Stimulated activated memory B cell treated with anti-CD40 and anti-IgM and Interleukin-4, amounts not matched to agents 10 μg/mL and 1 μg/mL and 100 μg/mL, for 72 hours (primary cell): ENCODE data around the gene CCNK.

Experiments used
- ATAC-seq: fragments of 150-1000 bp; cut with Tn5 transposase; 2 replicates; pipeline ENCODE4 v1.10.0; 2021
- H3K27ac Mint-ChIP-seq: one replicate; pipeline ENCODE4 v1.8.0; 2022; ENCODE audit warnings: mild to moderate bottlenecking, mixed read lengths
- H3K27me3 Mint-ChIP-seq: one replicate; pipeline ENCODE4 v1.8.0; 2022; ENCODE audit warnings: mixed read lengths
- H3K36me3 Mint-ChIP-seq: one replicate; pipeline ENCODE4 v1.8.0; 2022; ENCODE audit warnings: mixed read lengths
- H3K4me1 Mint-ChIP-seq: one replicate; pipeline ENCODE4 v1.8.0; 2022; ENCODE audit warnings: mixed read lengths
- H3K4me3 Mint-ChIP-seq: one replicate; pipeline ENCODE4 v1.8.0; 2022; ENCODE audit warnings: mild to moderate bottlenecking, moderate library complexity, mixed read lengths
- H3K9me3 Mint-ChIP-seq: one replicate; pipeline ENCODE4 v1.8.0; 2022; ENCODE audit warnings: mixed read lengths

CCNK gene

DNA sequence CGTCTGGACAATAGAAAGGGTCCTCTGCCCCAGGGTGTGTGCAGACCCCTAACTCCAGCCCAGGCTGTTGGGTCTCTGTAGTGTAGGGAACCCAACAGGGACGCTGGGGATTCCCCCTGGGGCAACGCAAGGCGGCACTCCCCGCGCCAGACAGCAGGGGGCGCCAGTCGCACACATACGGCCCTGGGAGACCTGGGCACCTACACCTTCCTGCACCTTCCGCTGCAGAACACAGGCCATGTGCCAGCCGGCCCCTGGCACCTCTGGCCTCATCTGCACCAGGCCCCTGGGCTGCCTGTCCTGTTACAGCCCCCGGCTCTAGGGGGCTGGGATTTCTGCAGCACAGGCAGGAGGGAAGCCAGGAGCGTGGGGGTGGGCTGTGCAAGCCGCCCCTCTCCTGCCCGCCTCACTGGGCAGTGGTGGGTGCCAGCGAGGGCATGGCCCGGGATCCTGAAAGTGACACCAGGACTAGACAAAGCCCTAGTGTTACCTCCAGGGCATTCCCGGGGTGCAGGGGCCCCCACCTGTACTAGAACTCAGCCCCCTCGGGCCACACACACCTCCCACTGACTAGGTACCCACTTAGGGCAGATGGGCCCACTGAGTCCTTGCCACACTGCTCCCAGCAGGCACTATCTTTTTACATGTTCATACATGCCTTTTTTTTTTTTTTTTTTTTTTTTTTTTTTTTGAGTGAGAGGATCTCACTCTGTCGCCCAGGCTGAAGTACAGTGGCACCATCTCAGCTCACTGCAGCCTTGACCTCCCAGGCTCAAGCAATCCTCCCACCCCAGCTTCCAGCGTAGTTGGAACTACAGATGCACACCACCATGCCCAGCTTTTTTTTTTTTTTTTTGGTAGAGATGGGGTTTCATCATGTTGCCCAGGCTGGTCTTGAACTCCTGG is 37.5 kb downstream of the CCNK start:
- Mint-ChIP-seq H3K9me3 (no peaks in the 10 kb centered on the region), H3K27ac (no peak overlapping the region), H3K4me3 (no peak overlapping the region), H3K36me3 (no peaks in the 10 kb centered on the region), H3K27me3 (no peaks in the 10 kb centered on the region), H3K4me1 (peaks cover 8% of the 10 kb centered on the region)
- ATAC-seq, result peak; percentile 72

GRCh38 chr14:99519347-99519881 is 38.2 kb downstream of the CCNK start:
- H3K4me1 Mint-ChIP-seq, result peaks cover under 1% of the 10 kb centered on the region
- H3K27ac Mint-ChIP-seq, result no peak overlapping the region
- H3K27me3 Mint-ChIP-seq, result no peaks in the 10 kb centered on the region
- ATAC-seq, result no peak
- H3K4me3 Mint-ChIP-seq, result no peak overlapping the region
- no peaks in the 10 kb centered on the region for H3K9me3 Mint-ChIP-seq
- no peaks in the 10 kb centered on the region for H3K36me3 Mint-ChIP-seq

DNA sequence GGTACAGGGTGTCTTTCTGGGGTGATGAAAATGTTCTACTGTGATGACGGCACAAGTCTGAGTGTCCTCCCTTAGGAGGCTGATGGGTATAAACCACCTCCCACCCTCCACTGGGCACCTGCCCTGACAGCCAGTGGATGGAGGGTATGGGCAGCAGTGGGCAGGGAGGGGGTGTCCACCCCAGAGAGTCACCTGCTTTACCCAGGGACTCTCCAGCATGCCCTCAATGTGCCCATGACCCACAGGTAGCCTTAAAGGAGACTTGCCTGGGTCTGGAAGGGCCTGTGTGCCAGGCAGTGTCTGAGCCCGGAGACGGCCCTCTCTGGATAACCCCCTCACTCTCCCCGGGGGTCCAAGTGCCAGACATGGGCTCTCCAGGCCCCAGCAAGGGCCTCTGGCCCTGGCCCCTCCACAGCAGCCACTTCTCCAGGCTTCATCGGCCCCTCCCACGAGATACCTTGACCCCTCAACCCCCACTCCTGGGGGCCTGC is 38.8 kb downstream of the CCNK start:
- peaks cover 2% of the 10 kb centered on the region for H3K4me1 Mint-ChIP-seq
- no peaks in the 10 kb centered on the region for H3K36me3 Mint-ChIP-seq
- H3K9me3 Mint-ChIP-seq, result no peaks in the 10 kb centered on the region
- ATAC-seq, result no peak
- no peaks in the 10 kb centered on the region for H3K27me3 Mint-ChIP-seq
- no peak overlapping the region for H3K4me3 Mint-ChIP-seq
- no peak overlapping the region for H3K27ac Mint-ChIP-seq

- ATAC-seq, result no peak
- Mint-ChIP-seq H3K4me3 (no peak overlapping the region), H3K27ac (no peak overlapping the region), H3K27me3 (no peaks in the 10 kb centered on the region), H3K36me3 (no peaks in the 10 kb centered on the region), H3K9me3 (no peaks in the 10 kb centered on the region), H3K4me1 (peaks cover 7% of the 10 kb centered on the region)
Observed at GRCh38 chr14:99520571-99521081, 39.4 kb downstream of the CCNK start.

GRCh38 chr14:99521176-99522024 is 40.2 kb downstream of the CCNK start:
- peaks cover 7% of the 10 kb centered on the region for H3K4me1 Mint-ChIP-seq
- H3K4me3 Mint-ChIP-seq, result no peak overlapping the region
- ATAC-seq, result no peak
- H3K27me3 Mint-ChIP-seq, result no peaks in the 10 kb centered on the region
- H3K27ac Mint-ChIP-seq, result no peak overlapping the region
- no peaks in the 10 kb centered on the region for H3K9me3 Mint-ChIP-seq
- no peaks in the 10 kb centered on the region for H3K36me3 Mint-ChIP-seq

- no peak for ATAC-seq
- Mint-ChIP-seq H3K27ac (no peak overlapping the region), H3K27me3 (no peaks in the 10 kb centered on the region), H3K36me3 (no peaks in the 10 kb centered on the region), H3K4me3 (no peak overlapping the region), H3K9me3 (no peaks in the 10 kb centered on the region), H3K4me1 (peaks cover 7% of the 10 kb centered on the region)
Observed at GRCh38 chr14:99522025-99522401, 40.8 kb downstream of the CCNK start.

DNA sequence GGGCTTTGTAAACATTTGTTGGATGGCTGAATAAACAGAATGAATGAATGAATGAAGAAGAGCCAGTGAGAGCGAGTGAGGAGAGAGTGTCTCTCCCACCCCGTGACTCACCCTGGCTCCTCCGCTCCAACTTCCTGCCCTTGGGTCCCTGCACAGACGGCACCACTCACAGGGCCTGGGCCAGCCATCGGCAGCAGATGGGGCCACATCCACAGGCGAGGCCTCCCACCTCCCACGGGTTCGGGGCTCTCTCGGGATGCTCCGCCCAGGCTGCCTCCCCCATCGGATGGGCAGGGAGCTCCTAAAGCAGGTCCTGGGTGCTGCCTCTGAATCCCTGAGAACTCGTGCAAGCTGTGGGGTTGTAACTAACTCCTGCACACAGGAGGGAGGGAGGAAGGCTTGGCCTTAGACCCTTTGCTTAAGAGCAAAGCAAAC is 41.3 kb downstream of the CCNK start:
- Mint-ChIP-seq H3K36me3 (no peaks in the 10 kb centered on the region), H3K27me3 (no peaks in the 10 kb centered on the region), H3K4me1 (peaks cover 7% of the 10 kb centered on the region), H3K4me3 (no peak overlapping the region), H3K9me3 (no peaks in the 10 kb centered on the region), H3K27ac (no peak overlapping the region)
- ATAC-seq, result no peak

GRCh38 chr14:99522934-99523703 is 41.9 kb downstream of the CCNK start:
- H3K4me1 Mint-ChIP-seq, result peaks cover 7% of the 10 kb centered on the region
- no peaks in the 10 kb centered on the region for H3K27me3 Mint-ChIP-seq
- H3K4me3 Mint-ChIP-seq, result no peak overlapping the region
- no peak for ATAC-seq
- no peaks in the 10 kb centered on the region for H3K36me3 Mint-ChIP-seq
- no peak overlapping the region for H3K27ac Mint-ChIP-seq
- H3K9me3 Mint-ChIP-seq, result no peaks in the 10 kb centered on the region

- H3K9me3 Mint-ChIP-seq, result no peaks in the 10 kb centered on the region
- no peak for ATAC-seq
- H3K27me3 Mint-ChIP-seq, result no peaks in the 10 kb centered on the region
- no peaks in the 10 kb centered on the region for H3K36me3 Mint-ChIP-seq
- peaks cover 7% of the 10 kb centered on the region for H3K4me1 Mint-ChIP-seq
- no peak overlapping the region for H3K4me3 Mint-ChIP-seq
- no peak overlapping the region for H3K27ac Mint-ChIP-seq
Observed at GRCh38 chr14:99523704-99524055, 42.5 kb downstream of the CCNK start.

DNA sequence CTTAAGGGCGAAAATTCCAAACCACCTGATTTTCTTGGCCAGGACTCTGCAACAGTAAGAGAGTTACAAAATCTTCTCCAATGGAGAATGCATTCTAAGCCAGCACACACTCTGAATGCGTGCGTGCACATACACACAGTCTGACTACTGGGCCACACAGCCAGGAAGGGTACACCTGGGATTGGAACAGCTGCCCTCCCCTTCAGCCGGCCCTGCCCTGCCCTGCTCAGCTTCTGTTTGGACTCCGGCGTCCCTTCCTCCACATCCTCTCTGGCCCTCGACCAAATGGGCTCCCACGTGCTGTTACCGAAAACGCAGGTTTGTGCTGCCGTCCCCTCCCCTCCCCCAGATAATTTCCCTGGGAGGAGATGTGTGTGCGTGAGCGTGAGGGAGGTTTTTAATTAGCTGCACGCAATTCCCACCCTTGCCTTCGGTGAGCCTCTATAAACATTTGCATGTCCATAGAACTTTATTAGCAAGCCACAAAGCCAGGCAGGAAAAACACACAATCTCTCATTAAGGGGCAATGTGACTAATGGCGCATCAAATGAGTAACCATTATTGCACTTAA is 43.0 kb downstream of the CCNK start:
- ATAC-seq, result no peak
- Mint-ChIP-seq H3K36me3 (no peaks in the 10 kb centered on the region), H3K4me1 (peaks cover 7% of the 10 kb centered on the region), H3K27ac (no peak overlapping the region), H3K4me3 (no peak overlapping the region), H3K9me3 (no peaks in the 10 kb centered on the region), H3K27me3 (no peaks in the 10 kb centered on the region)

GRCh38 chr14:99524804-99525698 is 43.8 kb downstream of the CCNK start:
- no peak for ATAC-seq
- no peak overlapping the region for H3K4me3 Mint-ChIP-seq
- H3K9me3 Mint-ChIP-seq, result no peaks in the 10 kb centered on the region
- H3K36me3 Mint-ChIP-seq, result no peaks in the 10 kb centered on the region
- H3K27me3 Mint-ChIP-seq, result no peaks in the 10 kb centered on the region
- peaks cover 7% of the 10 kb centered on the region for H3K4me1 Mint-ChIP-seq
- no peak overlapping the region for H3K27ac Mint-ChIP-seq

DNA sequence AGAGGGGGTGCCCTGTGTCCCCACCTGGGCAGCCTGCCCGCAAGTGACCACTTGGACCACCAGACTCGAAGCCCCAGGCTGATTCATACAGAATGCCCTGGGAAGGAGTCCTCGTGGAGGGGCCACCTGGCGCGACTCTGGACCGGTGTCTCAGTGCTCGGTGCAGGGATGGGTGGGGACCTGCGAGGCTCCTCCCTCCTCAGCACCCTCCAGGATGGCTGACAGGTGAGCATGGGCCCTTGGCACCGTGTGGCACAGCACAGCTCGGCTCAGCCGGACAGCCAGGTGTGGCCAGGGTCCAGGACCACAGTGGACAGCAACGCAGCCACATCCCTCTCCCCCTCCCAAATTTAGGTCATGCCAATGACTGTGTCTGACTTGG is 44.5 kb downstream of the CCNK start:
- H3K27me3 Mint-ChIP-seq, result no peaks in the 10 kb centered on the region
- peaks cover 7% of the 10 kb centered on the region for H3K4me1 Mint-ChIP-seq
- H3K27ac Mint-ChIP-seq, result no peak overlapping the region
- H3K9me3 Mint-ChIP-seq, result no peaks in the 10 kb centered on the region
- no peak overlapping the region for H3K4me3 Mint-ChIP-seq
- H3K36me3 Mint-ChIP-seq, result no peaks in the 10 kb centered on the region
- ATAC-seq, result no peak

DNA sequence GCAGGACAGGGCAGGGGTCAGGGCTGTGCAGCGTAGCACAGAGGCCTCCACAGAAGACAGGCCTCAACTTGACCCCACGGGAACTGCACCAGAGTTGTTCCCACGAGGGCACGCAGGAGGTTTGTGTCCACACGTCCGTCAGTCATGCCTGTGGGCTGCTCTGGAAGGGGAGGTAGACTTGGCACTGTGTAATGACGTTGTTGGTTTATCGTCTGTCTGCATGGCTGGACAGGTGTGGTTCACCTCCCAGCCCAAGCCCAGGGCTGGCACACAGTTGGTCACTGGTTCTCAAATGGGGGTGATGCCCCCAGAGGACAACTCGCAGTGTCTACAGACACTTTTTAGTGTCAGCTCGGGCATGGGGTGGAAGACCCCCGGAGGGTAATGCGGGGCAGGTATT is 45.8 kb downstream of the CCNK start:
- Mint-ChIP-seq H3K4me3 (no peak overlapping the region), H3K27me3 (no peaks in the 10 kb centered on the region), H3K4me1 (peaks cover 7% of the 10 kb centered on the region), H3K9me3 (no peaks in the 10 kb centered on the region), H3K27ac (no peak overlapping the region), H3K36me3 (no peaks in the 10 kb centered on the region)
- ATAC-seq, result no peak
